Activated CD4-positive, alpha-beta T cell treated with anti-CD3 and anti-CD28 coated beads, Interleukin-2, amount 10 ng/mL, durations not matched to agents 7 days and 5 days (primary cell): ENCODE measurements around the gene BUD31. TPM values are rescaled to one million over a fixed set of nuclear protein-coding genes. Genes with fewer than 3 reads are reported as not detected.
A peak's percentile ranks its signal among the peaks of the same experiment; 100 is the strongest.
"Not testable (repeated sequence)": the region's sequence is repeated elsewhere in the genome, so short reads cannot be mapped to it uniquely, and the experiment has no call there.

Experiments
- CTCF ChIA-PET: fragments of 350-600 bp; sonication (Branson Sonifier 250); formaldehyde crosslinking; loops from one replicate; lab custom pipeline; 2021; ENCODE audit warnings: antibody characterized with exemption; lab: Charles Lee
- POLR2A ChIA-PET: fragments of 350-600 bp; sonication (Branson Sonifier 250); formaldehyde crosslinking; loops from one replicate; lab custom pipeline; 2021; ENCODE audit warnings: antibody characterized with exemption; lab: Charles Lee
- DNase-seq: peaks from one replicate; pipeline ENCODE4 v3.0.0-alpha.2; 2020
- H3K27ac Mint-ChIP-seq: one replicate; pipeline ENCODE4 v1.8.0; 2021; ENCODE audit warnings: mild to moderate bottlenecking, moderate library complexity, mixed read lengths
- H3K27me3 Mint-ChIP-seq: one replicate; pipeline ENCODE4 v1.8.0; 2021; ENCODE audit warnings: mixed read lengths
- H3K36me3 Mint-ChIP-seq: one replicate; pipeline ENCODE4 v1.8.0; 2021; ENCODE audit warnings: low read depth, mixed read lengths
- H3K4me1 Mint-ChIP-seq: one replicate; pipeline ENCODE4 v1.8.0; 2021; ENCODE audit warnings: mixed read lengths
- H3K4me3 Mint-ChIP-seq: one replicate; pipeline ENCODE4 v1.8.0; 2021; ENCODE audit warnings: mild to moderate bottlenecking, moderate library complexity, mixed read lengths
- H3K9me3 Mint-ChIP-seq: one replicate; pipeline ENCODE4 v1.8.0; 2021; ENCODE audit warnings: mixed read lengths
- total RNA-seq, 2 experiments: library from RNA; stranded (reverse); gene quantifications; one replicate each; pipeline ENCODE4 v1.2.3, GENCODE V29; 2021

BUD31 gene
- total RNA-seq, 2 experiments from 2014 or later: 94.2 to 115 TPM

- peaks cover 48% of the 10 kb centered on the region for H3K4me1 Mint-ChIP-seq
- H3K27ac Mint-ChIP-seq: peak overlapping the region; percentile 92
- H3K27me3 Mint-ChIP-seq: no peaks in the 10 kb centered on the region
- ChIA-PET CTCF (interaction anchor here (0.8 to 4.0 kb wide), 8 partner anchors 9 to 586 kb away, joined by 3 to 18 read pairs (median 4); no protein-coding TSS in a partner anchor), POLR2A (interaction anchor here (0.5 kb wide), 1 partner anchor 369 kb away, joined by 4 read pairs; no protein-coding TSS in a partner anchor)
- peak; percentile 28 for DNase-seq
- peak overlapping the region; percentile 94 for H3K4me3 Mint-ChIP-seq
- H3K9me3 Mint-ChIP-seq: no peaks in the 10 kb centered on the region
- peaks cover 40% of the 10 kb centered on the region for H3K36me3 Mint-ChIP-seq
Measured at GRCh38 chr7:99407872-99408378, 844 bp upstream of the BUD31 start.

DNA sequence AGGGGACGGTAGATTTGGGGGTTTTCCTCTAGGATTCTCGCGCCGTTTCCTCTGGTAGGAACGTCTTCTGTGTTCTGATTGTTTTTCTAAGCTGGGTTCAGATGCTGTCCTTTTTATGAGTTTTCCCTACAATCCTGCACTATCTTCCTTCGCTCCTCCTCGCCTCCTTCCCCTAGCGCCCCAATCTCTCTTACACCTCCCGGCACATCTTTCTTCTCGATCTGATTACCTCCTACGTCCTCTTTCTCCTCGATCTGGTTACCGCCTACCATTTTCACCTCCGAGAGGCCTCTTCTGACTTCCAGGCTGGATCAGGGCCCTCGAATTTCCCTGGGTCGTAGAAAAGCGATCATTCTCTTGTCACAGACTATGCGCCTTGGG lies 413 bp downstream of the BUD31 start:
- CTCF ChIA-PET: interaction anchor here (0.9 to 4.0 kb wide), 7 partner anchors 10 to 99 kb away, joined by 3 to 18 read pairs (median 3); no protein-coding TSS in a partner anchor
- Mint-ChIP-seq H3K36me3 (peaks cover 36% of the 10 kb centered on the region), H3K4me3 (peak overlapping the region; percentile 94), H3K27ac (peak overlapping the region; percentile 92), H3K27me3 (no peaks in the 10 kb centered on the region), H3K4me1 (peaks cover 46% of the 10 kb centered on the region), H3K9me3 (no peaks in the 10 kb centered on the region)
- DNase-seq: peak; percentile 25
- POLR2A ChIA-PET: interaction anchor here (1.0 kb wide), 1 partner anchor 28 kb away, joined by 4 read pairs; no protein-coding TSS in a partner anchor

DNA sequence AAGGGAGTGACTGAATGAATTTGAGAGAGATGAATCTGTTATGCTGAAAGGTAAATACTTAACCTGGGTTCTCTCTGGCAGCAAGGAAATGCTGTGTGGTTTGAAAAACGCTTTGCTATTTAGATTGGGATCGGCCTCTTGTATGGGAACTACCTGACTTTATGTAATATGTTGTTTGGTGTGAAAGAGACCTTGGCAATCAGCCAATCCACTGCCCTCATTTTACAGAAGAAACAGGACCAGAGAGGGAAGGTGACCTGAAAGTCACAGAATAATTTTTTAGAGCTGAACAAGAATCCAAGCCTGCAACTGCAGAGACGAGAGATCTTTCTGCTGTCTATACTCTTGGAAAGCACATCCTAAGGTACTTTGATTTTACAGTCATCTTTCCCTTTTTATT lies 1.0 kb downstream of the BUD31 start:
- no peaks in the 10 kb centered on the region for H3K27me3 Mint-ChIP-seq
- H3K27ac Mint-ChIP-seq: peak overlapping the region; percentile 37
- H3K36me3 Mint-ChIP-seq: peaks cover 32% of the 10 kb centered on the region
- CTCF ChIA-PET: interaction anchor here (1.3 to 4.0 kb wide), 3 partner anchors 10 to 26 kb away, joined by 4 to 18 read pairs (median 4); no protein-coding TSS in a partner anchor
- no peaks in the 10 kb centered on the region for H3K9me3 Mint-ChIP-seq
- POLR2A ChIA-PET: no interaction called here
- H3K4me3 Mint-ChIP-seq: peak overlapping the region; percentile 94
- DNase-seq: no peak
- H3K4me1 Mint-ChIP-seq: peaks cover 42% of the 10 kb centered on the region

- no peak for DNase-seq
- Mint-ChIP-seq H3K4me3 (peak overlapping the region; percentile 94), H3K4me1 (peaks cover 39% of the 10 kb centered on the region), H3K36me3 (peaks cover 37% of the 10 kb centered on the region), H3K9me3 (no peaks in the 10 kb centered on the region), H3K27ac (peak overlapping the region; percentile 37), H3K27me3 (no peaks in the 10 kb centered on the region)
- CTCF ChIA-PET: interaction anchor here (1.0 to 4.0 kb wide), 3 partner anchors 9 to 23 kb away, joined by 3 to 18 read pairs (median 4); no protein-coding TSS in a partner anchor
- POLR2A ChIA-PET: no interaction called here
Measured at GRCh38 chr7:99410635-99411034, 1.9 kb downstream of the BUD31 start.

- H3K4me3 Mint-ChIP-seq, POLR2A ChIA-PET, H3K27ac Mint-ChIP-seq, H3K27me3 Mint-ChIP-seq, H3K9me3 Mint-ChIP-seq: not testable (repeated sequence)
- Mint-ChIP-seq H3K36me3 (peaks cover 55% of the 10 kb centered on the region), H3K4me1 (peaks cover 16% of the 10 kb centered on the region)
- DNase-seq: peak; percentile 20
- CTCF ChIA-PET: interaction anchor here (0.6 to 1.1 kb wide), 5 partner anchors 10 to 248 kb away, joined by 3 to 6 read pairs (median 3); no protein-coding TSS in a partner anchor
Measured at GRCh38 chr7:99415513-99416127, 6.9 kb downstream of the BUD31 start.

DNA sequence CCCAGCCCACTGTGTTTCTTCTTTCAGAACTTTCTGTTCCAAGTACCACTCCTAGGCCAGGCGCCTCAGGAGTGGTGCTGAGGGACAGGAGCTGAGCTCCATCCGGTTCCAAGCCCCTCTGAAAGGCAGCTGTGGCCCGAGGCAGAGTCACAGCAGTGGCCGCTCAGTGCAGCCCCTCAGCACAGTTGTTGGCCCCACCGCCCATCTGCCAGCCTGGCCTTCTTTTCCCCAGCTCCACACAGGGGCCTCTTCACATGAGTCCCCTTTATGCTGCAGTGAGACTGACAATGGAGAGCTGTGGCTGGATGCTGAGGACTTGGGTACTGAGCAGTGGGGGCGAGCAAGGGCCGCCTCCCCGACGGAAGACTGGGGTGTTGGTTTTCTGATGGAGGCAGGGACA lies 9.5 kb downstream of the BUD31 start:
- no peaks in the 10 kb centered on the region for H3K27me3 Mint-ChIP-seq
- peaks cover 4% of the 10 kb centered on the region for H3K4me1 Mint-ChIP-seq
- H3K27ac Mint-ChIP-seq: no peak overlapping the region
- ChIA-PET POLR2A (no interaction called here), CTCF (interaction anchor here (2.7 kb wide), 1 partner anchor 9 kb away, joined by 18 read pairs; the partner anchor contains the start of genes BUD31 and PDAP1)
- peaks cover 43% of the 10 kb centered on the region for H3K36me3 Mint-ChIP-seq
- H3K4me3 Mint-ChIP-seq: no peak overlapping the region
- DNase-seq: no peak
- H3K9me3 Mint-ChIP-seq: no peaks in the 10 kb centered on the region

DNA sequence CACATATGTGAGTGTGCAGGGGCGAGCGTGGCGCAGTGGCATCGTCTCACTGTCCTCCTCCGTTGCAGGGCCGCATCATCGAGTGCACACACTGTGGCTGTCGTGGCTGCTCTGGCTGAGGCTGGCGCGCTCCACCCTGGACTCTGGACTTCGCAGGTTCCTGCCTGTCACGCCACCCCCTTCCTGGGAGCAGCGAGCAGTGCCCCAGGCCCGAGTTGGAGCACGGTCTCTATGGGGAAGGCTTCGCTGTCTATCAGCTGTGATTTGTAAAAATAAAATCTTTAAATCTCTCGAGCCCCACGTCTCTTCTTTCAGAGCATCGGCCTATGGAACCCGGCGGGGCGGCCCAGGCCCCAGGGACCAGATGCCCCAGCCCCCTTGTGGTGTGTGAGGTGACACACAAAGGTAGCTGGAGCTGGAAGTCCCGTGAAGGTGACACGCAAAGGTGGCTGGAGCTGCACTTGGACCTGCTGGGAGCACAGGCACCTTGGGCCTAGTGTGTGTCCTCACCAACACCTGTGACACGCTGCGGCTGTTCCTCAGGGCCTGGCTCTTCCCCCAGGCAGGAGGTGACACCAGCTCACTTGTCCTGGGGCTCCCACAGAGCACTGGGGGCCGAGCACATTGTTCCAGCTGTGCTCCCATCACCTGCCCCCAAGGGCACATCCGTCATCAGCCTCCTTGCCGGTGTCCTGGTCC lies 10.7 kb downstream of the BUD31 start:
- Mint-ChIP-seq H3K9me3 (no peaks in the 10 kb centered on the region), H3K27ac (no peak overlapping the region), H3K27me3 (no peaks in the 10 kb centered on the region), H3K4me3 (no peak overlapping the region), H3K36me3 (peaks cover 41% of the 10 kb centered on the region), H3K4me1 (peaks cover 3% of the 10 kb centered on the region)
- DNase-seq: no peak
- ChIA-PET CTCF (interaction anchor here (1.6 to 2.7 kb wide), 2 partner anchors 10 to 11 kb away, joined by 6 to 18 read pairs; partner anchors contain the start of genes BUD31 and PDAP1), POLR2A (no interaction called here)

DNA sequence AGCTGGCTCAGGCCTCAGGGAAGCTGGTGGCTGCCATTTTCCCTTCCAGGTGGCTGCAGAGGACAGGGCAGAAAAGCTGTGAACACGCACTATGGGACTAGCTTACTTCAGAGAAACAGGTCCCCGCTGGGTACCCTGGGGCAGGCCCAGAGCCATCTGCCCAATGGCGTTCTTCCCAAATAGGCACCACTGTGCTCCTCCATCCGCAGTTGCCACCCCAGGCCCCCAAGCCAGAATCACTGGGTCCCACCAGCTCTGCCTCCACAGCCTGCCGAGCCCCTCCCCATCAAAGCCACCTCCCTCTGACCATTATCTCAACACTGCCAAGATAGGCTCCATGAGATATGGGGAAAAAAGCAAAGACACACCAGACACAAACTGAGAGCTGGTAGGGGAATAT lies 11.4 kb downstream of the BUD31 start:
- ChIA-PET POLR2A (no interaction called here), CTCF (interaction anchor here (0.6 to 2.7 kb wide), 3 partner anchors 10 to 13 kb away, joined by 3 to 18 read pairs (median 6); partner anchors contain the start of genes BUD31 and PDAP1)
- Mint-ChIP-seq H3K9me3 (no peaks in the 10 kb centered on the region), H3K4me3 (no peak overlapping the region), H3K27ac (no peak overlapping the region), H3K36me3 (peaks cover 35% of the 10 kb centered on the region), H3K27me3 (no peaks in the 10 kb centered on the region), H3K4me1 (peaks cover 3% of the 10 kb centered on the region)
- no peak for DNase-seq

- DNase-seq: no peak
- ChIA-PET POLR2A (no interaction called here), CTCF (interaction anchor here (1.6 to 2.7 kb wide), 2 partner anchors 9 to 12 kb away, joined by 6 to 18 read pairs; partner anchors contain the start of genes BUD31 and PDAP1)
- no peaks in the 10 kb centered on the region for H3K27me3 Mint-ChIP-seq
- no peak overlapping the region for H3K4me3 Mint-ChIP-seq
- H3K4me1 Mint-ChIP-seq: peaks cover 3% of the 10 kb centered on the region
- peaks cover 35% of the 10 kb centered on the region for H3K36me3 Mint-ChIP-seq
- H3K27ac Mint-ChIP-seq: no peak overlapping the region
- H3K9me3 Mint-ChIP-seq: no peaks in the 10 kb centered on the region
Measured at GRCh38 chr7:99420986-99421385, 12.2 kb downstream of the BUD31 start.

DNA sequence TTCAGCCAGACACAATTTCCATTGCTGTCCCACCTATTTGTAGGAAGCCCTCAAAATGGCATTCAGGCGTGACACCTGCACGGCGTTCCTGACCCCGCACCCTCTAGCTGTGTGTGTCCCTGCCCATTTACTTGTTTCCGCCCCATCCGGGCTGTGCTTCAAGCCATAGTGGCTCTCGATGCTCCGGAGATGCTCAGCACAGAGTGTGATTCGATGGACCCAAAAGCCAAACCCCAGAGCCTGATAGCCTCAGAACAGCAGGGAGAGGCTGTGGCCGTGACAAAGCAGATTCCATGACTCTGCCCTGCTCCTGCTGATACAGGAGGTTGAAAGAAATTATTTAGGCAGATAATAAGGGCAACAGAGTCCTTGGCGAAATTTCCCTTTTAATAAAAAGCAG lies 13.4 kb downstream of the BUD31 start:
- Mint-ChIP-seq H3K27ac (no peak overlapping the region), H3K27me3 (no peaks in the 10 kb centered on the region), H3K9me3 (no peaks in the 10 kb centered on the region), H3K4me3 (no peak overlapping the region), H3K4me1 (no peaks in the 10 kb centered on the region), H3K36me3 (peaks cover 28% of the 10 kb centered on the region)
- DNase-seq: no peak
- CTCF ChIA-PET: interaction anchor here (0.6 to 1.1 kb wide), 4 partner anchors 7 to 507 kb away, joined by 3 read pairs; partner anchors contain the start of genes BUD31, GJC3 and PDAP1
- POLR2A ChIA-PET: no interaction called here

DNA sequence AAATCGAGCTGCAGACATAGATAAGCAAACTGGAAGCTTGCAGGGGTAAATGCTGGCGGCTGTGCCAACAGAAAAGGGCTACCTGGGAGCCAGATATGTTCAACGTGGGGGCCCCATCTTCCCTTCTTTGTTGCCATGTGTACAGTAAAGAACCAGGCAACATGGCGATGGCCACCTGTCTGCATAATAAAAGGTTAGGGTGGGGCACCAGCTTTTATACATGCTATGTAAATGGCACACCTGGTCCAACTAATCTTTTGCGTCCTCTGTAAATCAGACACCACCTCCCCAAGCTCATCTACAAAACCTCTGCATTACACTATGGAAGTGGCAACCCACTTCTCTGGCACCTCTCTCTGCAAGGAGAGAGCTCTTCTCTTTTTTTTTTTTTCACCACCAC lies 13.9 kb downstream of the BUD31 start:
- peak overlapping the region; percentile 43 for H3K27ac Mint-ChIP-seq
- POLR2A ChIA-PET: no interaction called here
- H3K4me3 Mint-ChIP-seq: no peak overlapping the region
- no peaks in the 10 kb centered on the region for H3K27me3 Mint-ChIP-seq
- CTCF ChIA-PET: interaction anchor here (0.6 to 1.1 kb wide), 4 partner anchors 8 to 507 kb away, joined by 3 read pairs; partner anchors contain the start of genes BUD31, GJC3 and PDAP1
- H3K4me1 Mint-ChIP-seq: no peaks in the 10 kb centered on the region
- H3K36me3 Mint-ChIP-seq: peaks cover 24% of the 10 kb centered on the region
- H3K9me3 Mint-ChIP-seq: no peaks in the 10 kb centered on the region
- no peak for DNase-seq

GRCh38 chr7:99424932-99425730 lies 16.4 kb downstream of the BUD31 start:
- peaks cover 9% of the 10 kb centered on the region for H3K4me1 Mint-ChIP-seq
- no peaks in the 10 kb centered on the region for H3K9me3 Mint-ChIP-seq
- peaks cover 21% of the 10 kb centered on the region for H3K36me3 Mint-ChIP-seq
- POLR2A ChIA-PET: no interaction called here
- H3K4me3 Mint-ChIP-seq: no peak overlapping the region
- CTCF ChIA-PET: interaction anchor here (0.5 to 1.3 kb wide), 5 partner anchors 11 to 1038 kb away, joined by 3 to 6 read pairs (median 4); no protein-coding TSS in a partner anchor
- no peak overlapping the region for H3K27ac Mint-ChIP-seq
- H3K27me3 Mint-ChIP-seq: no peaks in the 10 kb centered on the region
- no peak for DNase-seq
